ENCODE results near the gene RANBP1.

- TF ChIP-seq POLR2A (IDR thresholded peaks at IDR 0.05) (no peak), CTCF (IDR thresholded peaks at IDR 0.05) (no peak)
These were observed 11.5 kb downstream of the RANBP1 start for GRCh38 chr22:20127318-20127868.
